ENCODE data around the gene FGF14. TPM values are rescaled to one million over a fixed set of nuclear protein-coding genes. Genes with fewer than 3 reads are reported as not detected.

Gene FGF14
- total RNA-seq, 1 experiment from 2014 or later, result not detected

GRCh38 chr13:101931186-101931585, 470.7 kb downstream of the FGF14 start:
- in situ Hi-C loops (cut with HindIII; ENCODE audit: low sequenced_read_pairs), result no loop called here
- no peak for DNase-seq (ENCODE audit: low spot score)

GRCh38 chr13:101930331-101930730, 471.5 kb downstream of the FGF14 start:
- DNase-seq (ENCODE audit: low spot score), result no peak
- in situ Hi-C loops (cut with HindIII; ENCODE audit: low sequenced_read_pairs), result no loop called here

DNA sequence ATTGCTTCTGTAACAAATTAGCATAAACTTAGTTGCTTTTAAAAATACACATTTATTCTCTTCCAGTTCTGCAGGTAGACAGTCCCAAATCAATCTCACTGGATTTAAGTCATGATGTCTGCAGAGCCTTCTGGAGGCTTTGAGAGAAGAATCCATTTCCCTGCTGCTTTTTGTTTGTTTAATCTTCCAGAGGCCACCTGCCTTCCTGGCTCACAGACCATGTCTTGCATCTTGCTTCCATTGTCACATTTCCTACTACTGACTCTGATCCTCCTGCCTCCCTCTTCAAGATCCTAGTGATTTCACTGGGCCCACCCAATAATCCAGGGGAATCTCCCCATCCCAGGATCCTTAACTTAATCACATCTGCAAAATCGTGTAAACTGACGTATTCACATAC, 476.1 kb downstream of the FGF14 start:
- in situ Hi-C loops (cut with HindIII; ENCODE audit: low sequenced_read_pairs), result no loop called here
- peak; percentile 84 for DNase-seq (ENCODE audit: low spot score)

GRCh38 chr13:101919541-101920181, 482.2 kb downstream of the FGF14 start:
- DNase-seq (ENCODE audit: low spot score), result peak; percentile 78
- in situ Hi-C loops (cut with HindIII; ENCODE audit: low sequenced_read_pairs), result no loop called here

DNA sequence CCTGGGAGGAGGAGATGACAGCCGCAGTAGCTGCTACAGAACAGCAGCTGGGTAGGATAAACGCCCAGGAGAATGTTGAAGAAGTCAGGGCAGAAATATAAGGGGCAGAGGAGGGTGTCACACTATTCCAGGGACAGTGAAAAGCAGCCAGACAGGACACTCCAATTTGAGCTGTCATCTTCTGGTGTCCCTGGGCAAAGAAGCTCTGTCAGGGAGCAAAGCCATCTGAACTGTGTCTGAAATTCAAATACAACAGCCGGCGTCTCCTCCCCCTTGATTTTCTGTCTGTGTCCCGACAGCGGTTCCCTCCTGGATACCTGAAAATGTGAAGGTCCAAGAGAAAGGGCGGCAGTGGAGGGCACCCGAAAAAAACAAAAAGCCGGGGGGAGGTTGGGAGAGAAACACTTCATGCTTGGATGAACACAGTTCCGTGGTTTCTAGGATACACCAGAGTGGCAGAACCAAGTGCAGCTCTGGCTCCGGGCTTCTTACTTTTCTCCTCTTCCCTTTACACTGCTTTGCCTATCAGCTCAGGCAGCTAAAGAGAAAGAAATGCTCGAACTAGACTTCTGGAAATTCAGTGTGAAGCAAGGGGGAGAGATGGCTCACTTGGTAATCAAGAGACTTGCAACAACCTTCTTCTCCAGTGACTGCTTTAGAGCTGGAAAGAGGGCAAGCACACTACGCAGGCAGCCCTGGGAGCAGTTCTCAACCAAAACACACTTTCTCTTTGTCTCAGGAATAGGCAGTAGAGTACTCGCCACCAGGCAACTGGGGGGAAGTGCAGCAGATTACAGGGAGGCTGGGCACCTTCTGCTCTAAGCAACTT, 483.8 kb downstream of the FGF14 start:
- in situ Hi-C loops (cut with HindIII; ENCODE audit: low sequenced_read_pairs), result no loop called here
- peak; percentile 74 for DNase-seq (ENCODE audit: low spot score)

- in situ Hi-C loops (cut with HindIII; ENCODE audit: low sequenced_read_pairs), result no loop called here
- DNase-seq (ENCODE audit: low spot score), result peak; percentile 49
Observed at GRCh38 chr13:101917475-101917810, 484.4 kb downstream of the FGF14 start.

DNA sequence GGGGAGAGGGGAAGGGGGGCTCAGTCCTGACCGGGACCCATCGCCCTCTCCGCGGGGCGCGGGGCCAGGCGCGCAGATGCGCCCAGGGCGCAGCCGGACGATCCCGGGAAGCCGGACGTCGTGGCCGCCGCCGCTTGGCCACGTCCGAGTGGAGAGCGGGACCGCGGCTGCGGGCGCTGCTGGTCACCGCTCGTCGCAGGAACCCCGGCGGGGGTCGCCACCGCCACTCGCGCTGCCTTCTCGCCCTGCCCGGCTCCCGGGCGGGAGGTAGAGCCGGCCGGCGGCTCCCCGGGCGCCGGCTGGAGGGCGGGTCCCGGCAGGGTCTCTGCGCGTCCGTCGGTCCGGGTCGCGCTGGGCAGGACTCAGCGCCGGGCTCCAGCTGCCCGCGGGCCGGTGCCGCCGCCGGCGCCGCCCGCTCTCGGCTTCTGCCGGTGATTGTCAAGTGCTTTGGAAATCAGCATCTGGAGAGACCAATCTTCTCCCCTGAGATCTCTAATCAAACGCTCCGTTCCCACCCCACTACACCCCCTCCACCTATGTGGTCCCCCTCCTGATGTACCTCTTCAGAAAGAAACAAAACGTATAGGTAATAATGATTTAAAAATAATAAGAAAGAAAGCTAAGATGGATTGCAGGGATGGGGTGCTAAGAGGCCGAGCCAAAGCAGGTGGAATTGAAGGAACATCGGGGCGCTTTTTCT, 484.9 kb downstream of the FGF14 start:
- no peak for DNase-seq (ENCODE audit: low spot score)
- in situ Hi-C loops (cut with HindIII; ENCODE audit: low sequenced_read_pairs), result no loop called here

GRCh38 chr13:101916108-101916774, 485.6 kb downstream of the FGF14 start:
- in situ Hi-C loops (cut with HindIII; ENCODE audit: low sequenced_read_pairs), result no loop called here
- peak; percentile 63 for DNase-seq (ENCODE audit: low spot score)

- no peak for DNase-seq (ENCODE audit: low spot score)
Observed at GRCh38 chr13:101915755-101916107, 486.1 kb downstream of the FGF14 start.

DNA sequence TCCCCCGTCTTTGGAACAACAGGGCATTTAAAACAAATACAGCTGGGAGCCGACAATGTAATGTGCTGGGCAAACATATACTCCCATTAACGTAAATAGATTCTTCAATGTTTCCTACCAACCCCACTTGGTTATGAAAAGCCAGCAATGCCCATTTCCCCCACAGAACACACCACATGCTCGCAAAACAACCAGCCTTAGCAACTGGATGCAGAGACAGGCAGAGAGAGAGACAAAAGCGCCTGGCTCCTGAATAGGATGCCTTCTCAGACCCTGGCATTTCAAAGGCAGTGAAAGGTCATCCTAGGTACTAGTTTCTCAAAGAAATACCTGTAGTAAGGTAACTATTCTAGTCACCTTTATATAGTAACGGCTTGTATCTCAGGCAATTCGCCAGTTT, 486.5 kb downstream of the FGF14 start:
- in situ Hi-C loops (cut with HindIII; ENCODE audit: low sequenced_read_pairs), result no loop called here
- peak; percentile 48 for DNase-seq (ENCODE audit: low spot score)

More at GRCh38 chr13:101915755-101916107, 486.1 kb downstream of the FGF14 start:
- in situ Hi-C loops (cut with HindIII; ENCODE audit: low sequenced_read_pairs), result no loop called here

DNA sequence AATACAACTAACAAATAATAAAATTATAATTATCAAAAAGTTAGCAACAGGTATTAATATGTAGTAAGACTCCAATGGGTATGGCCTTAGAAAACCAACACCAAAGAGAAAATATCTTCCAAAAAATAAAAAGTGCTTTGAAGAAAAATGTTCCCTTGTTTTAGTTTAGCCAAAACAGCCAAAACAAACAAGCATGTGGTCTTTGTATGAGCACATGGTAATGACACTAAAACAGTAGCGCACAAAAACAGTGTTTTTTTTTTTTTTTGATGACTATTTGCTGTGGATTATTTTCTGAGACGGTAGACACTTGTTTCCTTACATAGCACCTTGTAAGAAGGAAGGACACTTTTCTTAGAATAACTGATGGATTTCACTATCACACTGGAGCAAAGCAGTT, 490.1 kb downstream of the FGF14 start:
- no peak for DNase-seq (ENCODE audit: low spot score)
- in situ Hi-C loops (cut with HindIII; ENCODE audit: low sequenced_read_pairs), result no loop called here

- in situ Hi-C loops (cut with HindIII; ENCODE audit: low sequenced_read_pairs), result no loop called here
- no peak for DNase-seq (ENCODE audit: low spot score)
Observed at GRCh38 chr13:101903890-101904289, 498.0 kb downstream of the FGF14 start.

- in situ Hi-C loops (cut with HindIII; ENCODE audit: low sequenced_read_pairs), result no loop called here
- DNase-seq (ENCODE audit: low spot score), result no peak
Observed at GRCh38 chr13:101898676-101899075, 503.2 kb downstream of the FGF14 start.

DNA sequence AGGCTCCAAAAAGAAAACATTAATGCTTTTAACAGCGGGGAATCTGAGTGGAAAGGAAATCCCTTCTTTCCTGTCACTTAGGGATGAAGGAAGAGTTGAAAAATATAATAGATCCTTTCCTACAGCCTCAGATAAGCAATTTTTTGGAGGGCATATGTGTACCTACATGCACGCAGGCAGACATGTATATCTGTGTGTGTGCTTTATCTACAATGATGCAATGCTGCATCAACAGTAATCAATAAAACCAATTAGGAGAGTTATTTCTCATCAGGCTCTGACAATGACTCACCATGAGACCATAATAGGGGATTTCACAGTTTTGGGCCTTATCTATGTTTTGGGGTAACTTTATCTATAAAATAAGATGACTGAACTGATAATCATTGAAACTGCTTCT, 505.3 kb downstream of the FGF14 start:
- no peak for DNase-seq (ENCODE audit: low spot score)
- in situ Hi-C loops (cut with HindIII; ENCODE audit: low sequenced_read_pairs), result no loop called here

DNA sequence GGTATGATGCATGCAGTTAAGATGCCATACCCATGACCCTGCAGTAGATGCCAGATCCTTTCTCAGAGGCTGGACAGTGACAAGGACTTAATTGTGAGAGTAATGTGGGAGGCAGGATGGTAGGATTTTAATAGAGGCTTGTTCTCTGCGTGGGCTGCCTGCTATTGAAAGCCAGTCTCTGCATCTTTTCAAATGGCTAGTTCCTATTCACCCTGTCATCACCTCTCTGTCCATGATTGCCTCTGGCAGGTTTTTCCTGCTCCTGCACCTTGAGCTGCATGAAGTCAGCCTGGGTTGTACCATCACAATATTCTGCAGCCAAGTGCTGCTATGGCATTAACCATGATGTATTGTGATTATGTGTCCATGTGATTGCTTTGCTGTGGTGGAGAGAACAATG, 508.8 kb downstream of the FGF14 start:
- in situ Hi-C loops (cut with HindIII; ENCODE audit: low sequenced_read_pairs), result no loop called here
- DNase-seq (ENCODE audit: low spot score), result no peak

DNA sequence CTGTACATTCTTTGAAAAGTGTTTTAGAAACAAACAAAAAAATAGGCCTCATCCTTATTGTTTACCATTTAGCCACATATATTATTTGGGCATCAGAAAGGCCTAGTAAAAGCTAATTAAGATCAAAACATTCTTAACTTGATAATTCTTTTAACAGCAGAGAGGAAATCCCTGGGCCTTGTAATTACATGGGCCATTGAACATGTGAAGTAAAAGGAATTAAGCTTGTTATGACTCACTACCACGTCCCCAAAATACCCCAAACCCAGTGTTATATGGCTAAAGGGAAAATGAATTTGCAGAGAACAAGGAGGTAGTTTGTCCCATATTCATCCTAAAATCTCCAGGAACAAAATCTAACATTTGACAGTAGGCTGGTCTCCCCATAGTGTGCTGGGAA, 509.6 kb downstream of the FGF14 start:
- DNase-seq (ENCODE audit: low spot score), result no peak
- in situ Hi-C loops (cut with HindIII; ENCODE audit: low sequenced_read_pairs), result no loop called here

DNA sequence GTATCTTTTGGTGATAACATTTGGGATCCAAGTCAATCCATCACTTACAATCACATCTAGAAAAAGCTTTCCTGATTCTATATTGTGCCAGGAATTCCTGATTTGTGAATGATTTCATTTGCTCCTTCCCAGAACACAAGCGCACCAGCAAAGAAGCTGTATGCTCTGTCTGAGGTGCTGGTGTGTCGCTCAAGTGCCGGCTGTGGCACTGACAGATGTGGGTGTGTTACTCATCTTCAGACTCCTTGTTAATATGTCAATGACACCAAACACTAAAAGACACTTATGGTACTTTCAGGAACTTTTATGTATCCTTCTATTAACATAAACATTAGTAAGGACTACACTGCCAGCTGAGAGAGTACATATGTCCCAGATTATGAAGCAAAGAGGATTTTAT, 520.3 kb downstream of the FGF14 start:
- in situ Hi-C loops (cut with HindIII; ENCODE audit: low sequenced_read_pairs), result no loop called here
- DNase-seq (ENCODE audit: low spot score), result no peak

- no peak for DNase-seq (ENCODE audit: low spot score)
- in situ Hi-C loops (cut with HindIII; ENCODE audit: low sequenced_read_pairs), result no loop called here
Observed at GRCh38 chr13:101880581-101880980, 521.3 kb downstream of the FGF14 start.

DNA sequence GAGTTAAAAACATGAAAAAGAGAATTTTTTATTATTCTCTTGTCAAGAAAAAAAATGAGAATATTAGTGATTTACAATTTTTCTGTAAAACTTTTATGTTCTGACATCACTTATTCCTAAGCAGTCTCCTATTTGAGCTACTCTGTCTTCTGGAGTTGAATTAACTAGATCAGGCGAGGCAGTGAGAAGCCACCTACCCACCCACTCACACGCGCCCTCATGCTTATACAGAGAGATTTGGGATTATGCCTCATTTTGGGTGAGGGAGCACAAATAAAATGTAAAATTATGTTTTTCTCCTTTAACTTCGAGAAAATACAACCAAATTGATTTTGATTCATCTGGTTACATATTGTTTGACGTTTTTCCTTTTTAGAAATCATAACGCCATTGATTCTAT, 524.9 kb downstream of the FGF14 start:
- in situ Hi-C loops (cut with HindIII; ENCODE audit: low sequenced_read_pairs), result no loop called here
- DNase-seq (ENCODE audit: low spot score), result no peak

All from G401 (cell line).